Uterus (tissue), 4 donors: ENCODE data around the gene PNPLA6. TPM values are rescaled to one million over a fixed set of nuclear protein-coding genes. Genes with fewer than 3 reads are reported as not detected.

Source experiments
- DNase-seq, 2 donors: peaks; one replicate each; pipeline ENCODE4 v3.0.0-alpha.2; 2019 to 2020
- H3K27ac ChIP-seq, 2 donors: fragments of 200-600 bp; sonication (generic); 1 replicate in 1 of 2; 2 replicates in 1 of 2; pipeline ENCODE4 v1.5.1; 2016 to 2018
- H3K27me3 ChIP-seq, 2 donors: fragments of 200-600 bp; sonication (generic); one replicate each; pipeline ENCODE4 v1.5.1; 2018 to 2019; ENCODE audit warnings: control low read depth in 1 of 2
- H3K36me3 ChIP-seq, 2 donors: fragments of 200-600 bp; sonication (generic); one replicate each; pipeline ENCODE4 v1.5.1; 2019; ENCODE audit warnings: control low read depth in 1 of 2
- H3K4me1 ChIP-seq, 2 donors: fragments of 200-600 bp; sonication (generic); one replicate each; pipeline ENCODE4 v1.5.1; 2018 to 2019; ENCODE audit warnings: control low read depth in 1 of 2
- H3K4me3 ChIP-seq, 2 donors: fragments of 200-600 bp; sonication (generic); 1 replicate in 1 of 2; 2 replicates in 1 of 2; pipeline ENCODE4 v1.5.1; 2018 to 2019; ENCODE audit warnings: mild to moderate bottlenecking in 1 of 2
- H3K9me3 ChIP-seq, 2 donors: fragments of 200-600 bp; sonication (generic); one replicate each; pipeline ENCODE4 v1.5.1; 2019; ENCODE audit warnings: control low read depth in 1 of 2
- CTCF ChIP-seq, 4 experiments: fragments of 200-600 bp in 2 of 4; fragments of 450-650 bp in 2 of 4; sonication (generic) in 2 of 4; IDR thresholded peaks; one replicate each; pipeline ENCODE4 v1.5.1; 2016 to 2019; ENCODE audit warnings: antibody characterized with exemption in 4 of 4, mild to moderate bottlenecking in 2 of 4, moderate library complexity in 1 of 4
- POLR2A ChIP-seq, 2 donors: fragments of 450-650 bp; IDR thresholded peaks; one replicate each; pipeline ENCODE4 v1.6.1; 2016; ENCODE audit warnings: antibody characterized with exemption in 2 of 2, mild to moderate bottlenecking in 1 of 2, moderate library complexity in 1 of 2
- intact Hi-C: fragments of 100-400 bp; cut with DNase I; formaldehyde crosslinking; loops from one replicate; pipeline ENCODE4 v1.15.1; 2023; ENCODE audit warnings: low total_unique reads
- total RNA-seq, 4 donors: library from RNA; depleted of rRNA in 3 of 4; stranded (reverse); fragments of >200 nt in 3 of 4; gene quantifications; one replicate each; pipeline versions ENCODE4 v1.1.0 to v1.2.4, GENCODE V29; 2014 to 2023
- donor health status: DM: yes; HTN: yes; CAD: no.

PNPLA6 gene
- total RNA-seq, 4 donors from 2014 or later = 26.4 to 113 (median 40.4) TPM

- DNase-seq = peak; percentile 56 to 68
- intact Hi-C loops = no loop called here
- Histone ChIP-seq H3K9me3 (no peaks in the 10 kb centered on the region), H3K4me1 (no peaks in the 10 kb centered on the region), H3K36me3 (no peaks in the 10 kb centered on the region), H3K27ac (no peak overlapping the region), H3K27me3 (no peaks in the 10 kb centered on the region), H3K4me3 (no peak overlapping the region)
- no peak for TF ChIP-seq CTCF (IDR thresholded peaks at IDR 0.05)
- no peak for TF ChIP-seq POLR2A (IDR thresholded peaks at IDR 0.05)
Measured at GRCh38 chr19:7550987-7551761, 15.7 kb downstream of the PNPLA6 start.

- no peaks in the 10 kb centered on the region for H3K36me3 ChIP-seq
- TF ChIP-seq POLR2A (IDR thresholded peaks at IDR 0.05) (no peak), CTCF (IDR thresholded peaks at IDR 0.05) (no peak)
- H3K9me3 ChIP-seq = no peaks in the 10 kb centered on the region
- intact Hi-C loops = no loop called here
- no peaks in the 10 kb centered on the region for H3K27me3 ChIP-seq
- H3K4me1 ChIP-seq = no peaks in the 10 kb centered on the region
- H3K4me3 ChIP-seq = no peak overlapping the region
- H3K27ac ChIP-seq = no peak overlapping the region
- no peak for DNase-seq
Measured at GRCh38 chr19:7552781-7553180, 17.3 kb downstream of the PNPLA6 start.

GRCh38 chr19:7554565-7554964 lies 19.0 kb downstream of the PNPLA6 start:
- Histone ChIP-seq H3K4me3 (no peak overlapping the region), H3K9me3 (no peaks in the 10 kb centered on the region), H3K4me1 (no peaks in the 10 kb centered on the region), H3K36me3 (no peaks in the 10 kb centered on the region), H3K27me3 (no peaks in the 10 kb centered on the region), H3K27ac (no peak overlapping the region)
- intact Hi-C loops = no loop called here
- no peak for DNase-seq
- TF ChIP-seq POLR2A (IDR thresholded peaks at IDR 0.05) (no peak), CTCF (IDR thresholded peaks at IDR 0.05) (no peak)

GRCh38 chr19:7554990-7555864 lies 19.7 kb downstream of the PNPLA6 start:
- Histone ChIP-seq H3K9me3 (no peaks in the 10 kb centered on the region), H3K27ac (no peak overlapping the region), H3K27me3 (no peaks in the 10 kb centered on the region), H3K4me3 (no peak overlapping the region), H3K4me1 (no peaks in the 10 kb centered on the region), H3K36me3 (no peaks in the 10 kb centered on the region)
- intact Hi-C loops = no loop called here
- TF ChIP-seq POLR2A (IDR thresholded peaks at IDR 0.05) (no peak), CTCF (IDR thresholded peaks at IDR 0.05) (no peak)
- no peak for DNase-seq
